ENCODE data around the gene CREBRF.

CREBRF gene, protein sequence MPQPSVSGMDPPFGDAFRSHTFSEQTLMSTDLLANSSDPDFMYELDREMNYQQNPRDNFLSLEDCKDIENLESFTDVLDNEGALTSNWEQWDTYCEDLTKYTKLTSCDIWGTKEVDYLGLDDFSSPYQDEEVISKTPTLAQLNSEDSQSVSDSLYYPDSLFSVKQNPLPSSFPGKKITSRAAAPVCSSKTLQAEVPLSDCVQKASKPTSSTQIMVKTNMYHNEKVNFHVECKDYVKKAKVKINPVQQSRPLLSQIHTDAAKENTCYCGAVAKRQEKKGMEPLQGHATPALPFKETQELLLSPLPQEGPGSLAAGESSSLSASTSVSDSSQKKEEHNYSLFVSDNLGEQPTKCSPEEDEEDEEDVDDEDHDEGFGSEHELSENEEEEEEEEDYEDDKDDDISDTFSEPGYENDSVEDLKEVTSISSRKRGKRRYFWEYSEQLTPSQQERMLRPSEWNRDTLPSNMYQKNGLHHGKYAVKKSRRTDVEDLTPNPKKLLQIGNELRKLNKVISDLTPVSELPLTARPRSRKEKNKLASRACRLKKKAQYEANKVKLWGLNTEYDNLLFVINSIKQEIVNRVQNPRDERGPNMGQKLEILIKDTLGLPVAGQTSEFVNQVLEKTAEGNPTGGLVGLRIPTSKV

DNA sequence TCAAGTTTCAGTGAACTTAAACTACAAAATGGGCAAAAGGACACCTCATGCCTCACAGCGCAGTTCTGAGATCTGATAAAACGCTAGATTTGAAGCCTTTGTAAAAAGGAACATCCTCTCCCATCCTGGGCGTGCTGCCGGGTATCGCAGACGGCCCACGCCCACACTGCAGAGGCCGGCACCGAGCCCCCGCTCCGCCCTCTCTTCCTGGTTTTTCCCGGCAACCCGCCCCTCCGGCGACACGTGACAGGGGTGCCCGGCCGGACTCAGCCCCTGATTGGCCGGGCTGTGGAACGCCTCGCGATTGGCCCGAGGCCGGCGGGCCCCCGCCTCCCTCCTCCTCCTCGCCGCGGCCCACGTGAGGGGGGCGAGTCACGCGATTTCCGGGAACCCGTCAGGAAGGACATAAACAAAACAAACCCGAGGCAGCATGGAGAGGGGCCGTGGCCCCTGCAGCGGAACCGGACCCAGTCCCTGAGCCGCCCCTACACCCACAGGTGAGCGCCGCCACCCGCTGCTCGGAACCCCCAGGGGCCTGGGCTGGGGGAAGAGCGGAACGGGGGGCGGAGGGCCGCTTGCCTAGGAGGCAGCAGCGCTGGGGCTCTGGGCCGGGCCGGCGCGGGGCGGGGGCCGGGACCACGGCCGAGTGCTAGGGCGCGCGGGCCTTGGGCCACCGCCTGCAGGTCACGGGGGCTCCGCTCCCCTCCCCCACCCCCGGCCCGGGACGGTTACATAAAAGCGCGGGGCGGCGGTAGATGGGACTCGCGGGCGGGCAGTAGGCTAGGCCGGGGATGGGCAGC, at the start of gene CREBRF:
Gene CREBRF, plus strand, starts transcription at position 370 of the 800 bp plus-strand sequence. CDS start 24,424 bp downstream, outside the sequence.
- Histone ChIP-seq H3K27ac (peak within 1 kb of the TSS; percentile 99), H3K4me3 (ENCODE audit: low read depth in 1 of 2, low read length in 1 of 2) (peak within 1 kb of the TSS; percentile 93 to 98), H3K9me3 (no peaks in the 10 kb centered on the region), H3K36me3 (peaks cover 7% of the 10 kb centered on the region), H3K27me3 (peaks cover 4% of the 10 kb centered on the region), H3K4me1 (ENCODE audit: control insufficient read depth in 1 of 2, insufficient read depth in 1 of 2, low read depth in 1 of 2, low read length in 1 of 2) (peaks cover 24 to 26% of the 10 kb centered on the region in 2 experiments)
- TF ChIP-seq, protein P1, sequence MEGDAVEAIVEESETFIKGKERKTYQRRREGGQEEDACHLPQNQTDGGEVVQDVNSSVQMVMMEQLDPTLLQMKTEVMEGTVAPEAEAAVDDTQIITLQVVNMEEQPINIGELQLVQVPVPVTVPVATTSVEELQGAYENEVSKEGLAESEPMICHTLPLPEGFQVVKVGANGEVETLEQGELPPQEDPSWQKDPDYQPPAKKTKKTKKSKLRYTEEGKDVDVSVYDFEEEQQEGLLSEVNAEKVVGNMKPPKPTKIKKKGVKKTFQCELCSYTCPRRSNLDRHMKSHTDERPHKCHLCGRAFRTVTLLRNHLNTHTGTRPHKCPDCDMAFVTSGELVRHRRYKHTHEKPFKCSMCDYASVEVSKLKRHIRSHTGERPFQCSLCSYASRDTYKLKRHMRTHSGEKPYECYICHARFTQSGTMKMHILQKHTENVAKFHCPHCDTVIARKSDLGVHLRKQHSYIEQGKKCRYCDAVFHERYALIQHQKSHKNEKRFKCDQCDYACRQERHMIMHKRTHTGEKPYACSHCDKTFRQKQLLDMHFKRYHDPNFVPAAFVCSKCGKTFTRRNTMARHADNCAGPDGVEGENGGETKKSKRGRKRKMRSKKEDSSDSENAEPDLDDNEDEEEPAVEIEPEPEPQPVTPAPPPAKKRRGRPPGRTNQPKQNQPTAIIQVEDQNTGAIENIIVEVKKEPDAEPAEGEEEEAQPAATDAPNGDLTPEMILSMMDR (IDR thresholded peaks at IDR 0.05): peak; percentile 0

DNA sequence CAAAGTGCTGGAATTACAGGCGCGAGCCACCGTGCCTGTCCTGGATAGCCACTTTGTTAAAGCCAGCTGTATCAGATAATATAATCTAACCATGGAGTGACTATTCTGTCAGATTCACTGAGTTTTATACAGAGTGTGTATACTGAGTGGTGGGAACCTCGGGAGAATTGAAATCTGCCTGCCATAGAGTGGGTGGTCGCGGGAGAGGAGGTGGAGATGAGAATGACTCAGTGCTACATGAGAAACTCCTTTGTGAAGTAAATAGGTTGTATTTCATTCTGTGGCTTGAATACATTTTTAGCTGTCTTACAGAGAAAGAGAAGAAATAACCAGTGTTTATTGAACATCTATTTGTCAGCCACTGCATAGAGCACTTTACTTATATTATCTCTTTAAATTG, 46.1 kb upstream of the CREBRF start:
- Histone ChIP-seq H3K27me3 (no peaks in the 10 kb centered on the region), H3K4me3 (ENCODE audit: low read depth in 1 of 2, low read length in 1 of 2) (no peak overlapping the region), H3K4me1 (ENCODE audit: control insufficient read depth in 1 of 2, insufficient read depth in 1 of 2, low read depth in 1 of 2, low read length in 1 of 2) (peaks cover 32 to 57% of the 10 kb centered on the region in 2 experiments), H3K36me3 (no peaks in the 10 kb centered on the region), H3K9me3 (no peaks in the 10 kb centered on the region), H3K27ac (peak overlapping the region; percentile 48)
- TF ChIP-seq, protein P1 (IDR thresholded peaks at IDR 0.05): no peak

DNA sequence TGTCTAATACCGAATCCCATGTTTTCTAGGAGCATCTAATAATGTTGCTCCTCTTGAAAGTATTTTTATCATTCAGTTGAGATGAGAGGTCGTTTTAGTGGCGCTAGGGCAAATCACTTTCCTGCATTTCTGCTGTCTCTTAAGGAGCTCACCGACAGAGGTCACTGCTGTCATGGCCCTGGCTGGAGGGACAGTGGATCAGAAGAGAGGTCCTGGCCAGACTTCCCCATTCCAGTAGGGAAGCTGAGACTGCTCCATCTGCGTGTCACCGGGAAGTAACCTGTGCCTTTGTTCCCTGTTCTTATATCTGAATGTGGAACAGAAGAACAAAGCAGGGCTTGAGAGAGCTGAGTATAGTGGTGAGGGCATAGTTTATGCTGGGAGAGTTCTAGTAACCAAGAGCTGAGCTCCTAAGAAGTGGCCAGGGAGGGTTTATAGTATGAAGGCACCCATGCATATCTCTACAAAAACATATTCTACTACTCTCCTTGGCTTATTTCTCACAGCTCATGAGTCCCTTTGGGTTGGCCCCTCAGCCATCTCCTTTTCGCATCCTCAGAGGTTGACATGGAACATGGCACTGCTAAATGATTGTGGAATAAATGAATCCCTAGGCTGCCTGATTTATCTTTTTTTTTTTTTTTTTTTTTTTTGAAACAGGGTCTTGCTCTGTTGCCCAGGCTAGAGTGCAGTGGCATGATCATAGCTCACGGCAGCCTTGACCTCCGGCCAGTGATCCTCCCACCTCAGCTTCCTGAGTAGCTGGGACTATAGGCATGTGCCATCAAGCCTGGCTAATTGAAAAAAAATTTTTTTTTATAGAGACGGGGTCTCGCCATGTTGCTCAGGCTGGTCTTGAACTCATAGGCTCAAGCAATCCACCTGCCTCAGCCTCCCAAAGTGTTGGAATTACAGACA, 45.3 kb upstream of the CREBRF start:
- Histone ChIP-seq H3K4me1 (ENCODE audit: control insufficient read depth in 1 of 2, insufficient read depth in 1 of 2, low read depth in 1 of 2, low read length in 1 of 2) (peaks cover 38 to 65% of the 10 kb centered on the region in 2 experiments), H3K36me3 (no peaks in the 10 kb centered on the region), H3K27me3 (no peaks in the 10 kb centered on the region), H3K4me3 (ENCODE audit: low read depth in 1 of 2, low read length in 1 of 2) (no peak overlapping the region), H3K9me3 (no peaks in the 10 kb centered on the region), H3K27ac (peak overlapping the region; percentile 48)
- TF ChIP-seq, protein P1 (IDR thresholded peaks at IDR 0.05): no peak

DNA sequence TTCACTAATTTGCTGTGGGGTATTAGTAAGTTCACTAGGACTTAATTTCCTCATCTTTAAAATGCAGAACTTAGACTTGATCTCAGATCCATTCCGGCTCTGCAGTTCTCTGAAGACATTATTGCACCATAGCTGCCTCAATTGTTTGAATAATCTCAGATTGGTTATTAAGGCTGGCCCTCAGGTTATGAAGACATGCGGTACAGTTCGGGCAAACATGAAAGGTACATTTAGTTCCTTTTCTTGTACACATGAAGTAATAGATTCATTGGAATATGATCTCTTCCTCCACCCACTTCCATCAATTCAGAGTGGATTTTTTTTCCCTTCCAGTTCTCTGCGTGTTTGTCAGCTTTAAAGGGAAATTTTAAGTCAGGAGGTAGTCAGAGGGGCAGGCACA, 44.6 kb upstream of the CREBRF start:
- H3K27me3 ChIP-seq: no peaks in the 10 kb centered on the region
- no peaks in the 10 kb centered on the region for H3K36me3 ChIP-seq
- TF ChIP-seq, protein P1 (IDR thresholded peaks at IDR 0.05): no peak
- H3K4me1 ChIP-seq (ENCODE audit: control insufficient read depth in 1 of 2, insufficient read depth in 1 of 2, low read depth in 1 of 2, low read length in 1 of 2): peaks cover 45 to 68% of the 10 kb centered on the region in 2 experiments
- no peaks in the 10 kb centered on the region for H3K9me3 ChIP-seq
- H3K4me3 ChIP-seq (ENCODE audit: low read depth in 1 of 2, low read length in 1 of 2): no peak overlapping the region
- peak overlapping the region; percentile 48 for H3K27ac ChIP-seq
